ENCODE results near the gene KIF26B. TPM values are rescaled to one million over a fixed set of nuclear protein-coding genes. Genes with fewer than 3 reads are reported as not detected.

Gene KIF26B
- polyA plus RNA-seq, 1 donor (not counting 4 experiments of a cell fraction or from before 2014, with no cell fraction given) = 0.58 TPM

GRCh38 chr1:245169376-245169775, 14.6 kb downstream of the KIF26B start:
- Histone ChIP-seq H3K9me1 (ENCODE audit: control insufficient read depth, extremely low read depth, insufficient read depth, low read length) (no peaks in the 10 kb centered on the region), H3K9ac (ENCODE audit: control insufficient read depth, extremely low read depth, insufficient read depth, low read length) (no peak overlapping the region), H3K4me1 (ENCODE audit: control insufficient read depth, extremely low read depth, insufficient read depth, low read length) (no peaks in the 10 kb centered on the region), H3K27me3 (ENCODE audit: control insufficient read depth, extremely low read depth, insufficient read depth, low read length) (no peaks in the 10 kb centered on the region), H3K4me3 (ENCODE audit: control insufficient read depth in 2 of 3, extremely low read depth in 1 of 3, insufficient read depth in 2 of 3, low read depth in 1 of 3, low read length in 3 of 3) (no peak overlapping the region), H4K20me1 (ENCODE audit: control insufficient read depth, extremely low read depth, insufficient read depth, low read length) (no peaks in the 10 kb centered on the region), H3K36me3 (ENCODE audit: control insufficient read depth in 2 of 2, extremely low read depth in 1 of 2, insufficient read depth in 2 of 2, low read length in 2 of 2) (no peaks in the 10 kb centered on the region), H3K27ac (ENCODE audit: control insufficient read depth, insufficient read depth, low read length) (no peak overlapping the region), H3K79me2 (ENCODE audit: control insufficient read depth, insufficient read depth, low read length) (no peaks in the 10 kb centered on the region), H3K9me3 (ENCODE audit: control insufficient read depth, low read depth, low read length) (no peaks in the 10 kb centered on the region), H2AFZ (ENCODE audit: control insufficient read depth, low read length) (no peak overlapping the region), H3K4me2 (ENCODE audit: control insufficient read depth, extremely low read depth, insufficient read depth, low read depth, low read length) (no peak overlapping the region)
- dilution Hi-C loops (cut with MboI; ENCODE audit: extremely low pct_ligation_motif_present, low sequenced_read_pairs) = no loop called here
- TF ChIP-seq, protein P1, sequence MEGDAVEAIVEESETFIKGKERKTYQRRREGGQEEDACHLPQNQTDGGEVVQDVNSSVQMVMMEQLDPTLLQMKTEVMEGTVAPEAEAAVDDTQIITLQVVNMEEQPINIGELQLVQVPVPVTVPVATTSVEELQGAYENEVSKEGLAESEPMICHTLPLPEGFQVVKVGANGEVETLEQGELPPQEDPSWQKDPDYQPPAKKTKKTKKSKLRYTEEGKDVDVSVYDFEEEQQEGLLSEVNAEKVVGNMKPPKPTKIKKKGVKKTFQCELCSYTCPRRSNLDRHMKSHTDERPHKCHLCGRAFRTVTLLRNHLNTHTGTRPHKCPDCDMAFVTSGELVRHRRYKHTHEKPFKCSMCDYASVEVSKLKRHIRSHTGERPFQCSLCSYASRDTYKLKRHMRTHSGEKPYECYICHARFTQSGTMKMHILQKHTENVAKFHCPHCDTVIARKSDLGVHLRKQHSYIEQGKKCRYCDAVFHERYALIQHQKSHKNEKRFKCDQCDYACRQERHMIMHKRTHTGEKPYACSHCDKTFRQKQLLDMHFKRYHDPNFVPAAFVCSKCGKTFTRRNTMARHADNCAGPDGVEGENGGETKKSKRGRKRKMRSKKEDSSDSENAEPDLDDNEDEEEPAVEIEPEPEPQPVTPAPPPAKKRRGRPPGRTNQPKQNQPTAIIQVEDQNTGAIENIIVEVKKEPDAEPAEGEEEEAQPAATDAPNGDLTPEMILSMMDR (optimal IDR thresholded peaks at IDR 0.05 in 1 of 3, IDR thresholded peaks at IDR 0.05 in 1 of 3, conservative IDR thresholded peaks at IDR 0.05 in 1 of 3; ENCODE audit: extremely low read depth in 1 of 3, insufficient read depth in 2 of 3, low read length in 3 of 3) = no peak
- no peak for TF ChIP-seq EZH2 (IDR thresholded peaks at IDR 0.05; ENCODE audit: low read length)
- FAIRE-seq (no peak), DNase-seq (ENCODE audit: low read depth, low spot score) (no peak)

GRCh38 chr1:245172026-245172425, 17.2 kb downstream of the KIF26B start:
- Histone ChIP-seq H3K9ac (ENCODE audit: control insufficient read depth, extremely low read depth, insufficient read depth, low read length) (no peak overlapping the region), H2AFZ (ENCODE audit: control insufficient read depth, low read length) (no peak overlapping the region), H3K9me1 (ENCODE audit: control insufficient read depth, extremely low read depth, insufficient read depth, low read length) (no peaks in the 10 kb centered on the region), H3K4me2 (ENCODE audit: control insufficient read depth, extremely low read depth, insufficient read depth, low read depth, low read length) (no peak overlapping the region), H3K4me1 (ENCODE audit: control insufficient read depth, extremely low read depth, insufficient read depth, low read length) (no peaks in the 10 kb centered on the region), H3K27ac (ENCODE audit: control insufficient read depth, insufficient read depth, low read length) (no peak overlapping the region), H3K79me2 (ENCODE audit: control insufficient read depth, insufficient read depth, low read length) (no peaks in the 10 kb centered on the region), H4K20me1 (ENCODE audit: control insufficient read depth, extremely low read depth, insufficient read depth, low read length) (no peaks in the 10 kb centered on the region), H3K4me3 (ENCODE audit: control insufficient read depth in 2 of 3, extremely low read depth in 1 of 3, insufficient read depth in 2 of 3, low read depth in 1 of 3, low read length in 3 of 3) (no peak overlapping the region), H3K36me3 (ENCODE audit: control insufficient read depth in 2 of 2, extremely low read depth in 1 of 2, insufficient read depth in 2 of 2, low read length in 2 of 2) (no peaks in the 10 kb centered on the region), H3K9me3 (ENCODE audit: control insufficient read depth, low read depth, low read length) (no peaks in the 10 kb centered on the region), H3K27me3 (ENCODE audit: control insufficient read depth, extremely low read depth, insufficient read depth, low read length) (no peaks in the 10 kb centered on the region)
- DNase-seq (ENCODE audit: low read depth, low spot score) (no peak), FAIRE-seq (no peak)
- dilution Hi-C loops (cut with MboI; ENCODE audit: extremely low pct_ligation_motif_present, low sequenced_read_pairs) = no loop called here
- TF ChIP-seq, protein P1 (optimal IDR thresholded peaks at IDR 0.05 in 1 of 3, IDR thresholded peaks at IDR 0.05 in 1 of 3, conservative IDR thresholded peaks at IDR 0.05 in 1 of 3; ENCODE audit: extremely low read depth in 1 of 3, insufficient read depth in 2 of 3, low read length in 3 of 3) = no peak
- TF ChIP-seq EZH2 (IDR thresholded peaks at IDR 0.05; ENCODE audit: low read length) = no peak
